ENCODE results near the gene C1QTNF6. TPM values are rescaled to one million over a fixed set of nuclear protein-coding genes. Genes with fewer than 3 reads are reported as not detected.

The C1QTNF6 gene
- polyA plus RNA-seq, 1 of the 3 experiments (the other 2 are of a cell fraction) = 47.7 TPM

DNA sequence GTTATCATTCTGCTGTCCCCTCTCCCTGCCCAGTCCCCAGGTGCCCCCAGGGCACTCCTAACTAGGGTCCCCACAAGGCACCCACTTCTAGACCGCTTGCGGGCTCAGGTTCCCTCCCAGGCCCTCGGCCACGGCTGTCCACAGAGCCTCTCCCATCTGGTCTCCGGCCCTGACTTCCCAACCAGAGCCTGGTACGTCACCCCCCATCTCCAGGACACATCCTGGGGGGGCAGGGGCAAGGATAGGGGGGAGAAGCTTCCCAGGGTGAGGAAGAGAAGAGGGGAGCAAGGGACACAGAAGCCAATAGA is 23.8 kb upstream of the C1QTNF6 start:
- no peak for TF ChIP-seq CTCF (IDR thresholded peaks at IDR 0.05)
- no peak for TF ChIP-seq TCF12 (IDR thresholded peaks at IDR 0.05)
- TF ChIP-seq JUND (IDR thresholded peaks at IDR 0.05) = no peak
- TF ChIP-seq TAF1 (IDR thresholded peaks at IDR 0.05; ENCODE audit: borderline replicate concordance, low read depth, low read length) = no peak
- TF ChIP-seq, protein P1, sequence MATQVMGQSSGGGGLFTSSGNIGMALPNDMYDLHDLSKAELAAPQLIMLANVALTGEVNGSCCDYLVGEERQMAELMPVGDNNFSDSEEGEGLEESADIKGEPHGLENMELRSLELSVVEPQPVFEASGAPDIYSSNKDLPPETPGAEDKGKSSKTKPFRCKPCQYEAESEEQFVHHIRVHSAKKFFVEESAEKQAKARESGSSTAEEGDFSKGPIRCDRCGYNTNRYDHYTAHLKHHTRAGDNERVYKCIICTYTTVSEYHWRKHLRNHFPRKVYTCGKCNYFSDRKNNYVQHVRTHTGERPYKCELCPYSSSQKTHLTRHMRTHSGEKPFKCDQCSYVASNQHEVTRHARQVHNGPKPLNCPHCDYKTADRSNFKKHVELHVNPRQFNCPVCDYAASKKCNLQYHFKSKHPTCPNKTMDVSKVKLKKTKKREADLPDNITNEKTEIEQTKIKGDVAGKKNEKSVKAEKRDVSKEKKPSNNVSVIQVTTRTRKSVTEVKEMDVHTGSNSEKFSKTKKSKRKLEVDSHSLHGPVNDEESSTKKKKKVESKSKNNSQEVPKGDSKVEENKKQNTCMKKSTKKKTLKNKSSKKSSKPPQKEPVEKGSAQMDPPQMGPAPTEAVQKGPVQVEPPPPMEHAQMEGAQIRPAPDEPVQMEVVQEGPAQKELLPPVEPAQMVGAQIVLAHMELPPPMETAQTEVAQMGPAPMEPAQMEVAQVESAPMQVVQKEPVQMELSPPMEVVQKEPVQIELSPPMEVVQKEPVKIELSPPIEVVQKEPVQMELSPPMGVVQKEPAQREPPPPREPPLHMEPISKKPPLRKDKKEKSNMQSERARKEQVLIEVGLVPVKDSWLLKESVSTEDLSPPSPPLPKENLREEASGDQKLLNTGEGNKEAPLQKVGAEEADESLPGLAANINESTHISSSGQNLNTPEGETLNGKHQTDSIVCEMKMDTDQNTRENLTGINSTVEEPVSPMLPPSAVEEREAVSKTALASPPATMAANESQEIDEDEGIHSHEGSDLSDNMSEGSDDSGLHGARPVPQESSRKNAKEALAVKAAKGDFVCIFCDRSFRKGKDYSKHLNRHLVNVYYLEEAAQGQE (IDR thresholded peaks at IDR 0.05; ENCODE audit: low read depth, low read length) = no peak
- TF ChIP-seq YY1 (IDR thresholded peaks at IDR 0.05; ENCODE audit: low read depth) = no peak
- TF ChIP-seq RAD21 (IDR thresholded peaks at IDR 0.05; ENCODE audit: low read length) = no peak
- TF ChIP-seq RXRA (IDR thresholded peaks at IDR 0.05; ENCODE audit: borderline replicate concordance, low read depth) = no peak
- TF ChIP-seq FOXJ3 (CRISPR knock-in tag; IDR thresholded peaks at IDR 0.05) = no peak
- no peak for TF ChIP-seq GABPA (IDR thresholded peaks at IDR 0.05; ENCODE audit: low read depth)
- TF ChIP-seq SIN3A (IDR thresholded peaks at IDR 0.05; ENCODE audit: borderline replicate concordance, low read depth, low read length) = no peak
- Histone ChIP-seq H2AFZ (ENCODE audit: low read depth) (no peak overlapping the region), H3K27me3 (ENCODE audit: insufficient read depth) (no peaks in the 10 kb centered on the region; the same call in 1 of the 2 replicates), H3K4me2 (no peak overlapping the region), H3K36me3 (replicated peaks in 1 of 2; ENCODE audit: control insufficient read depth in 1 of 2, insufficient read depth in 2 of 2, low read length in 1 of 2) (no peaks in the 10 kb centered on the region), H3K9me3 (no peaks in the 10 kb centered on the region), H3K27ac (ENCODE audit: low read depth in 2 of 2, low read length in 1 of 2) (no peak overlapping the region), H3K9ac (no peak overlapping the region), H3K4me3 (ENCODE audit: low read depth in 2 of 2, low read length in 1 of 2) (no peak overlapping the region), H3K4me1 (ENCODE audit: control insufficient read depth in 1 of 2, insufficient read depth in 2 of 2, low read depth in 1 of 2, low read length in 1 of 2) (peaks cover 0 to 10% of the 10 kb centered on the region in 2 experiments; a peak in 1 of 4 replicates), H3K9me2 (no peaks in the 10 kb centered on the region), H4K20me1 (ENCODE audit: insufficient read depth) (no peaks in the 10 kb centered on the region), H3F3A (replicated peaks; ENCODE audit: insufficient read depth) (no peaks in the 10 kb centered on the region), H3K79me2 (ENCODE audit: insufficient read depth) (no peaks in the 10 kb centered on the region)
- ChIA-PET POLR2A (no interaction called here), CTCF (interaction anchor here (1.0 to 4.7 kb wide), 5 partner anchors 12 to 130 kb away, joined by 3 to 54 read pairs (median 8); no protein-coding TSS in a partner anchor)
- peak; percentile 51 for DNase-seq
- 96% methylated on average over 6 of the region's 6 CpGs for WGBS (ENCODE audit: low lambda C conversion rate)

- 74% methylated on average over 4 of the region's 24 CpGs for WGBS (ENCODE audit: low lambda C conversion rate)
- no peaks in the 10 kb centered on the region for H3K9me2 ChIP-seq
- no peak for TF ChIP-seq MEF2A (IDR thresholded peaks at IDR 0.05; ENCODE audit: borderline replicate concordance, low read depth)
- TF ChIP-seq, protein P2, sequence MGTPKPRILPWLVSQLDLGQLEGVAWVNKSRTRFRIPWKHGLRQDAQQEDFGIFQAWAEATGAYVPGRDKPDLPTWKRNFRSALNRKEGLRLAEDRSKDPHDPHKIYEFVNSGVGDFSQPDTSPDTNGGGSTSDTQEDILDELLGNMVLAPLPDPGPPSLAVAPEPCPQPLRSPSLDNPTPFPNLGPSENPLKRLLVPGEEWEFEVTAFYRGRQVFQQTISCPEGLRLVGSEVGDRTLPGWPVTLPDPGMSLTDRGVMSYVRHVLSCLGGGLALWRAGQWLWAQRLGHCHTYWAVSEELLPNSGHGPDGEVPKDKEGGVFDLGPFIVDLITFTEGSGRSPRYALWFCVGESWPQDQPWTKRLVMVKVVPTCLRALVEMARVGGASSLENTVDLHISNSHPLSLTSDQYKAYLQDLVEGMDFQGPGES (IDR thresholded peaks at IDR 0.05; ENCODE audit: low read depth, low read length) = no peak
- TF ChIP-seq TAF1 (IDR thresholded peaks at IDR 0.05; ENCODE audit: borderline replicate concordance, low read depth, low read length) = no peak
- TF ChIP-seq JUND (IDR thresholded peaks at IDR 0.05) = no peak
- no peak for TF ChIP-seq EZH2phosphoT487 (IDR thresholded peaks at IDR 0.05; ENCODE audit: borderline replicate concordance, low read depth)
- no peak for TF ChIP-seq RXRA (IDR thresholded peaks at IDR 0.05; ENCODE audit: borderline replicate concordance, low read depth)
- TF ChIP-seq CTCF (IDR thresholded peaks at IDR 0.05) = no peak
- no peak for TF ChIP-seq FOSL2 (IDR thresholded peaks at IDR 0.05; ENCODE audit: borderline replicate concordance, low read depth)
- TF ChIP-seq SIN3A (IDR thresholded peaks at IDR 0.05; ENCODE audit: borderline replicate concordance, low read depth, low read length) = no peak
- no peak for TF ChIP-seq RCOR1 (IDR thresholded peaks at IDR 0.05; ENCODE audit: low read length)
Measured at GRCh38 chr22:37211075-37211865, 23.2 kb upstream of the C1QTNF6 start.

More at GRCh38 chr22:37211075-37211865, 23.2 kb upstream of the C1QTNF6 start:
- H3K4me2 ChIP-seq = no peak overlapping the region
- H3K9me3 ChIP-seq = no peaks in the 10 kb centered on the region
- no peaks in the 10 kb centered on the region for H3K36me3 ChIP-seq (replicated peaks in 1 of 2; ENCODE audit: control insufficient read depth in 1 of 2, insufficient read depth in 2 of 2, low read length in 1 of 2)
- H3F3A ChIP-seq (replicated peaks; ENCODE audit: insufficient read depth) = no peaks in the 10 kb centered on the region
- ChIA-PET POLR2A (no interaction called here), CTCF (interaction anchor here (1.0 to 4.7 kb wide), 4 partner anchors 13 to 129 kb away, joined by 3 to 54 read pairs (median 14); no protein-coding TSS in a partner anchor)
- no peak overlapping the region for H3K4me3 ChIP-seq (ENCODE audit: low read depth in 2 of 2, low read length in 1 of 2)
- H4K20me1 ChIP-seq (ENCODE audit: insufficient read depth) = no peaks in the 10 kb centered on the region
- no peak overlapping the region for H2AFZ ChIP-seq (ENCODE audit: low read depth)
- peaks cover 0 to 10% of the 10 kb centered on the region in 2 experiments; a peak in 1 of 4 replicates for H3K4me1 ChIP-seq (ENCODE audit: control insufficient read depth in 1 of 2, insufficient read depth in 2 of 2, low read depth in 1 of 2, low read length in 1 of 2)
- H3K9ac ChIP-seq = no peak overlapping the region
- no peak overlapping the region for H3K27ac ChIP-seq (ENCODE audit: low read depth in 2 of 2, low read length in 1 of 2)
- no peaks in the 10 kb centered on the region for H3K79me2 ChIP-seq (ENCODE audit: insufficient read depth)
- no peak for DNase-seq
- H3K27me3 ChIP-seq (ENCODE audit: insufficient read depth) = no peaks in the 10 kb centered on the region; the same call in 1 of the 2 replicates
